ENCODE data around the gene GPR3.
"Not testable (repeated sequence)": the region's sequence is repeated elsewhere in the genome, so short reads cannot be mapped to it uniquely, and the experiment has no call there.

The GPR3 gene

GRCh38 chr1:27380224-27380623 lies 12.2 kb upstream of the GPR3 start:
- DNase-seq (ENCODE audit: low spot score) = no peak

GRCh38 chr1:27380766-27381733 lies 11.4 kb upstream of the GPR3 start:
- no peak for DNase-seq (ENCODE audit: low spot score)

GRCh38 chr1:27381969-27382762 lies 10.3 kb upstream of the GPR3 start:
- no peak for DNase-seq (ENCODE audit: low spot score)

GRCh38 chr1:27383039-27383605 lies 9.3 kb upstream of the GPR3 start, which contains the start of gene CD164L2:
Gene CD164L2, minus strand, starts transcription at chr1:27383333. Its CDS starts 94 bp downstream, at chr1:27383239.
- DNase-seq (ENCODE audit: low spot score) = no peak

GRCh38 chr1:27383661-27384060 lies 8.8 kb upstream of the GPR3 start:
- DNase-seq (ENCODE audit: low spot score) = no peak

- DNase-seq (ENCODE audit: low spot score) = not testable (repeated sequence)
Measured at GRCh38 chr1:27384797-27385196, 7.6 kb upstream of the GPR3 start.

- DNase-seq (ENCODE audit: low spot score) = no peak
Measured at GRCh38 chr1:27388337-27389005, 4.0 kb upstream of the GPR3 start.

GRCh38 chr1:27391511-27392095 lies 819 bp upstream of the GPR3 start:
- DNase-seq (ENCODE audit: low spot score) = no peak

GRCh38 chr1:27392778-27393635 lies 585 bp downstream of the GPR3 start:
- DNase-seq (ENCODE audit: low spot score) = no peak

GRCh38 chr1:27393641-27394281 lies 1.3 kb downstream of the GPR3 start:
- DNase-seq (ENCODE audit: low spot score) = no peak

GRCh38 chr1:27394282-27394658 lies 1.8 kb downstream of the GPR3 start:
- no peak for DNase-seq (ENCODE audit: low spot score)

GRCh38 chr1:27394925-27395324 lies 2.5 kb downstream of the GPR3 start:
- DNase-seq (ENCODE audit: low spot score) = peak; percentile 69

GRCh38 chr1:27395441-27396195 lies 3.2 kb downstream of the GPR3 start:
- peak; percentile 86 for DNase-seq (ENCODE audit: low spot score)

GRCh38 chr1:27397110-27397509 lies 4.7 kb downstream of the GPR3 start:
- no peak for DNase-seq (ENCODE audit: low spot score)

- no peak for DNase-seq (ENCODE audit: low spot score)
Measured at GRCh38 chr1:27397749-27398148, 5.3 kb downstream of the GPR3 start.

GRCh38 chr1:27398405-27399149 lies 6.2 kb downstream of the GPR3 start:
- no peak for DNase-seq (ENCODE audit: low spot score)

- DNase-seq (ENCODE audit: low spot score) = no peak
Measured at GRCh38 chr1:27399251-27400025, 7.0 kb downstream of the GPR3 start.

Measured in hepatic stellate cell (primary cell).